Neuronal stem cell (in vitro differentiated cells): Measurements from ENCODE around the gene ENOX1.

Source experiments
- DNase-seq: peaks from one replicate; pipeline ENCODE4 v3.0.0-alpha.2; 2013; ENCODE audit warnings: low spot score
- H2AFZ ChIP-seq: one replicate; pipeline ENCODE4 v1.6.1; 2013; ENCODE audit warnings: mild to moderate bottlenecking, low read length, inconsistent platforms
- H2AK5ac ChIP-seq: 2 replicates; pipeline ENCODE4 v1.6.1; 2013; ENCODE audit warnings: low read depth, mild to moderate bottlenecking, inconsistent platforms, low read length, moderate library complexity, mixed read lengths
- H2BK120ac ChIP-seq: 2 replicates; pipeline ENCODE4 v1.6.1; 2013; ENCODE audit warnings: low read depth, mild to moderate bottlenecking, inconsistent platforms, low read length, moderate library complexity, mixed read lengths
- H2BK12ac ChIP-seq: one replicate; pipeline ENCODE4 v1.6.1; 2013; ENCODE audit warnings: low read length, inconsistent platforms
- H2BK15ac ChIP-seq: 2 replicates; pipeline ENCODE4 v1.6.1; 2013; ENCODE audit warnings: mild to moderate bottlenecking, low read length, inconsistent platforms, mixed read lengths
- H2BK5ac ChIP-seq: one replicate; pipeline ENCODE4 v1.6.1; 2013; ENCODE audit warnings: inconsistent platforms, mild to moderate bottlenecking, low read length, moderate library complexity
- H3K14ac ChIP-seq: one replicate; pipeline ENCODE4 v1.6.1; 2013; ENCODE audit warnings: low read length, inconsistent platforms
- H3K18ac ChIP-seq: 2 replicates; pipeline ENCODE4 v1.6.1; 2013; ENCODE audit warnings: low read length, inconsistent platforms
- H3K23ac ChIP-seq: 2 replicates; pipeline ENCODE4 v1.6.1; 2013; ENCODE audit warnings: low read depth, mild to moderate bottlenecking, mixed read lengths, low read length, inconsistent platforms; ENCODE audit not compliant: poor library complexity
- H3K27ac ChIP-seq: replicated peaks from 3 replicates; pipeline ENCODE4 v1.5.1; 2013; ENCODE audit warnings: low read length, inconsistent platforms
- H3K27me3 ChIP-seq, 3 experiments: 2 replicates each; pipeline ENCODE4 v1.6.1; 2013; ENCODE audit warnings: low read length in 3 of 3, mild to moderate bottlenecking in 2 of 3, inconsistent platforms in 1 of 3, low read depth in 1 of 3, mixed read lengths in 1 of 3, moderate library complexity in 1 of 3; ENCODE audit not compliant: control insufficient read depth in 3 of 3, insufficient read depth in 3 of 3
- H3K36me3 ChIP-seq, 2 donors: replicated peaks in 1 of 2; 2 replicates each; pipeline ENCODE4 v1.6.1; 2013; ENCODE audit warnings: low read length in 2 of 2; ENCODE audit not compliant: control insufficient read depth in 2 of 2, insufficient read depth in 2 of 2
- H3K4ac ChIP-seq: 2 replicates; pipeline ENCODE4 v1.6.1; 2013; ENCODE audit warnings: inconsistent platforms, mild to moderate bottlenecking, low read length, moderate library complexity
- H3K4me1 ChIP-seq, 2 donors: 1 replicate in 1 of 2; 2 replicates in 1 of 2; pipeline ENCODE4 v1.6.1; 2013; ENCODE audit warnings: low read length in 2 of 2, low read depth in 1 of 2; ENCODE audit not compliant: control insufficient read depth in 2 of 2, insufficient read depth in 1 of 2
- H3K4me2 ChIP-seq: one replicate; pipeline ENCODE4 v1.6.1; 2013; ENCODE audit warnings: mild to moderate bottlenecking, low read length, inconsistent platforms; ENCODE audit not compliant: insufficient read depth, poor library complexity, severe bottlenecking
- H3K4me3 ChIP-seq, 2 donors: 2 replicates each; pipeline ENCODE4 v1.5.1; 2013; ENCODE audit warnings: low read length in 2 of 2, mild to moderate bottlenecking in 2 of 2, inconsistent platforms in 1 of 2, moderate library complexity in 1 of 2
- H3K79me1 ChIP-seq: one replicate; pipeline ENCODE4 v1.6.1; 2013; ENCODE audit warnings: low read depth, mild to moderate bottlenecking, inconsistent platforms, low read length, moderate library complexity
- H3K9ac ChIP-seq: one replicate; pipeline ENCODE4 v1.6.1; 2013; ENCODE audit warnings: mild to moderate bottlenecking, low read depth, low read length, inconsistent platforms; ENCODE audit not compliant: poor library complexity
- H3K9me3 ChIP-seq, 2 donors: replicated peaks in 1 of 2; 2 replicates each; pipeline versions ENCODE3 to v1.6.1; 2013; ENCODE audit warnings: low read length in 2 of 2, mild to moderate bottlenecking in 2 of 2, inconsistent platforms in 1 of 2, low read depth in 1 of 2, mixed read lengths in 1 of 2, moderate library complexity in 1 of 2; ENCODE audit not compliant: control insufficient read depth in 2 of 2, insufficient read depth in 1 of 2
- H4K8ac ChIP-seq: one replicate; pipeline ENCODE4 v1.6.1; 2013; ENCODE audit warnings: low read depth, mild to moderate bottlenecking, inconsistent platforms, low read length, moderate library complexity
- H4K91ac ChIP-seq: one replicate; pipeline ENCODE4 v1.6.1; 2013; ENCODE audit warnings: low read length, low read depth, mild to moderate bottlenecking, inconsistent platforms; ENCODE audit not compliant: poor library complexity
- WGBS, 2 donors: extraction: QIAGEN DNeasy Blood & Tissue Kit; methylation state at CpG; one replicate each; pipeline ENCODE4 v1.1.7; 2013; ENCODE audit warnings: missing lambda C conversion rate in 2 of 2, mixed read lengths in 1 of 2; ENCODE audit not compliant: insufficient read length in 2 of 2, insufficient replicate concordance in 1 of 2; ENCODE audit errors: extremely low coverage in 2 of 2; 5-methylcytosine and 5-hydroxymethylcytosine counted together

Gene ENOX1

DNA sequence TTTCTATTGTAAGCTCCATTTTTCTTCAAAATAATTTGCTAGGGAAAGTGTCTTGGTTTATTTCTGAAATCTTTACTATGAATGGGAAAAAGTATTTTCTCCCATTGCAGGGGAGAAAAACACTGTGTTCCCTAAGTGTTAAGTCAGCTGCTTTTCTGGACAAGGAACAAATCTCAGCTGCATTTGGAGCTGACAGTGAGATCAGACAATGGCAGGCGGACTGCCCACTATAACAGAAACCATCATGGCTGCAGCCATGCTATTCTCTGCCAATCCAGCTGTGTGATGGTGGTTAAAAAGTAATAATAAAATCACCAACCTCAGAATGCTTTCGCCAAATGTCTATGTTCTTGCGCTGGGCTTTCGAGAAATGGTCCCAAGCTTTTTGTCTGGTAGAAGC, 460.7 kb downstream of the ENOX1 start:
- Histone ChIP-seq H3K36me3 (no peaks in the 10 kb centered on the region), H3K4me3 (no peak overlapping the region), H3K9ac (no peak overlapping the region), H3K4ac (no peak overlapping the region), H4K91ac (no peak overlapping the region), H3K79me1 (no peaks in the 10 kb centered on the region), H3K27ac (no peak overlapping the region), H2BK5ac (no peak overlapping the region), H3K23ac (no peak overlapping the region), H3K4me1 (peaks cover 0 to 6% of the 10 kb centered on the region in 2 donors), H3K18ac (no peak overlapping the region), H3K4me2 (no peak overlapping the region), H2BK15ac (no peak overlapping the region), H2BK12ac (no peak overlapping the region), H4K8ac (no peak overlapping the region), H3K27me3 (no peaks in the 10 kb centered on the region), H3K9me3 (no peaks in the 10 kb centered on the region), H2BK120ac (no peak overlapping the region), H2AK5ac (no peak overlapping the region), H2AFZ (no peak overlapping the region), H3K14ac (no peak overlapping the region)
- WGBS, 2 donors = no CpG with 5 or more reads among the region's 4 CpGs
- no peak for DNase-seq

DNA sequence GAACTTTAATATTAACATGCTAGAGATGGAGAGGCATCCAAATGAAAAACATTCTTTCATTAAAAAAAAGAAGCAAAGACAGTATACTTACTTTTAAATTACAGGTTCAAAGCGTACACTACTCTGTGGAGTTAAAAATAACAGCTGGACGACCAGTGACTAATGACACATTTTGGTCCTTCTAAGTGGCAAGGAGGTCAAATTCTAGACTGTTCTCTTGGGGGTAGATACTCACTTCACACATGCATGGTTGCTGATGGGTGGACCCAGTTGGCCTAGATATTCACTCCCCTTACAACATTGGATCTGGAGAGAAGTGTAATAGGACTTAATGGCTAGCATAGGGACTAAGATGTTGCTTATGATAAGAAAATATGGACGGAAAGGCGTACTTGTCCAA, 461.1 kb downstream of the ENOX1 start:
- H2BK5ac ChIP-seq = no peak overlapping the region
- H3K9ac ChIP-seq = no peak overlapping the region
- no peak overlapping the region for H3K4me2 ChIP-seq
- no peak overlapping the region for H2AK5ac ChIP-seq
- H3K9me3 ChIP-seq = no peaks in the 10 kb centered on the region
- no peaks in the 10 kb centered on the region for H3K27me3 ChIP-seq
- no peak overlapping the region for H4K8ac ChIP-seq
- H2BK15ac ChIP-seq = no peak overlapping the region
- no peak overlapping the region for H4K91ac ChIP-seq
- H3K4me3 ChIP-seq = no peak overlapping the region
- no peak overlapping the region for H3K23ac ChIP-seq
- H2AFZ ChIP-seq = no peak overlapping the region
- DNase-seq = no peak
- H2BK120ac ChIP-seq = no peak overlapping the region
- H3K79me1 ChIP-seq = no peaks in the 10 kb centered on the region
- WGBS, 2 donors = no CpG with 5 or more reads among the region's 4 CpGs
- no peak overlapping the region for H3K18ac ChIP-seq
- peaks cover 0 to 3% of the 10 kb centered on the region in 2 donors for H3K4me1 ChIP-seq
- H3K14ac ChIP-seq = no peak overlapping the region
- H3K4ac ChIP-seq = no peak overlapping the region
- H3K27ac ChIP-seq = no peak overlapping the region
- H3K36me3 ChIP-seq = no peaks in the 10 kb centered on the region
- no peak overlapping the region for H2BK12ac ChIP-seq

DNA sequence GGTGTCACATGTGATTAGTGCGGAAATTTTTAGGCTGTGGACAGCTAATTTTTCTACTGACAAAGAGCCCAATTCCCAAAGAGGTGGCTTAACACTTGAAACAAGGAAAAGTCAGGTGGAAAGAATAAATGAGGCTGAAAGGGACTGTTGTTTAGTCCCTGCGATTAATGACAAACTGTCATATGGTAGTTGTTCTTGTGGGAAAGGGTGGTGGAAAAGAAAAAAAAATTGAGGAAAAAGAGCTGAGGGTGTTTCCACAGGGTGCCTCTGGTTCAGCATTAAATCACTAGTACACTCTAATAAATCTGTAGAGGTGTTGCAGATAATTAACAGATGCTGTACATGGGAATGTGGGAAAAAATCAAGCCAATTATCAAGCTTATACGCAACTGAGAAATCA, 462.6 kb downstream of the ENOX1 start:
- Histone ChIP-seq H4K91ac (no peak overlapping the region), H4K8ac (no peak overlapping the region), H3K18ac (no peak overlapping the region), H3K23ac (no peak overlapping the region), H2AK5ac (no peak overlapping the region), H3K9me3 (no peaks in the 10 kb centered on the region), H3K4ac (no peak overlapping the region), H3K4me1 (peaks cover 6 to 7% of the 10 kb centered on the region in 2 donors), H3K14ac (no peak overlapping the region), H3K27ac (no peak overlapping the region), H3K36me3 (no peaks in the 10 kb centered on the region), H3K4me2 (no peak overlapping the region), H3K4me3 (no peak overlapping the region), H2BK15ac (no peak overlapping the region), H2BK12ac (no peak overlapping the region), H2BK120ac (no peak overlapping the region), H3K9ac (no peak overlapping the region), H2AFZ (no peak overlapping the region), H3K27me3 (no peaks in the 10 kb centered on the region), H3K79me1 (no peaks in the 10 kb centered on the region), H2BK5ac (no peak overlapping the region)
- WGBS, 2 donors = no CpG with 5 or more reads among the region's 3 CpGs
- DNase-seq = no peak

DNA sequence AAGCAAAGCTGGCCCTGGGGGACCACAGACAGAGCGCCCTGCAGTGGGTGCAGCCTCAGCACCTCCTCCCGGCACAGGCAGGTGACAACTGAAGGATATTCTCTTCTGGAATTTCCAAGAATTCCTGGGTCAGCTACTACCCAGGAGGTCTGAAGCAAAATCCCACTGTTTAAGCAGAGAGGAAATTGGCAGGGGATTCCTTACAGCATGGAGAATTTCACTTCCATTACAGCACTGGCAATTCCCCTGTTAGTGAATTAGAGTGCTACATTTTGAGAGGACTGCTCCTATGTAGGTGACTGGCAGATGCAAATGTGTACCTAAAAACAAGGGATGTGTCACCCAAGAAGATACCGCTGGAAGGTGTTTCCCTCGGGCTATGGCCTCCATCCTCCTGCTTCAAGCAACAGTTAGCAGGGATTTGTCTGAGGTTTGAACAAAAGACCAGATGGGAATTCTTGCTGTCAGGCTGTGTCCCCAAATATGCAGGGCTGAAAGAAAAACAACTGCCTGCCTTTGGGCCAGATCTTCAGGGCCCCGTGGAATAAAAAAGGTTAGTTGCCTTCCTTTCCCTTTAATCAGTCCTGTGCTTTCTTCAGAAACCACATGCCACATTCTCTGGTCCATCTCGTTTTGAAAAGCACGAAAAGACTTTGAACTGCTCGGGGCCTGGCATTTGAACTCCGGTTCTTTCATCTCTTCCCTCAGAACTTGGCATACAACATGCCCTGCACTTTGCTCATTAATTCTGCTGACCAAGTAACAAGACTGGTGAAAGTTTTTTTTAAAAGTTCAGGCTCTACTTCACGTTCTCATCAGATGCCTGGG, 466.9 kb downstream of the ENOX1 start:
- H2BK15ac ChIP-seq = no peak overlapping the region
- no peak for DNase-seq
- H3K18ac ChIP-seq = no peak overlapping the region
- H2AK5ac ChIP-seq = no peak overlapping the region
- no peak overlapping the region for H4K8ac ChIP-seq
- no peak overlapping the region for H3K4ac ChIP-seq
- no peak overlapping the region for H2BK5ac ChIP-seq
- no peaks in the 10 kb centered on the region for H3K36me3 ChIP-seq
- WGBS, 2 donors = no CpG with 5 or more reads among the region's 10 CpGs
- H2BK120ac ChIP-seq = no peak overlapping the region
- H2BK12ac ChIP-seq = no peak overlapping the region
- H3K27ac ChIP-seq = peak overlapping the region; percentile 10
- no peak overlapping the region for H3K23ac ChIP-seq
- no peaks in the 10 kb centered on the region for H3K79me1 ChIP-seq
- H3K9ac ChIP-seq = no peak overlapping the region
- no peaks in the 10 kb centered on the region for H3K27me3 ChIP-seq
- no peak overlapping the region for H4K91ac ChIP-seq
- peaks cover 9 to 13% of the 10 kb centered on the region in 2 donors for H3K4me1 ChIP-seq
- H3K4me3 ChIP-seq = no peak overlapping the region
- H3K9me3 ChIP-seq = no peaks in the 10 kb centered on the region
- no peak overlapping the region for H3K4me2 ChIP-seq
- H2AFZ ChIP-seq = peak overlapping the region; percentile 79
- H3K14ac ChIP-seq = no peak overlapping the region
